CD1c-positive myeloid dendritic cell (primary cell): ENCODE measurements around the gene FAM3C.

ENCODE experiments used
- DNase-seq: peaks from one replicate; pipeline ENCODE4 v3.0.0-alpha.2; 2016; ENCODE audit errors: extremely low spot score

FAM3C gene

DNA sequence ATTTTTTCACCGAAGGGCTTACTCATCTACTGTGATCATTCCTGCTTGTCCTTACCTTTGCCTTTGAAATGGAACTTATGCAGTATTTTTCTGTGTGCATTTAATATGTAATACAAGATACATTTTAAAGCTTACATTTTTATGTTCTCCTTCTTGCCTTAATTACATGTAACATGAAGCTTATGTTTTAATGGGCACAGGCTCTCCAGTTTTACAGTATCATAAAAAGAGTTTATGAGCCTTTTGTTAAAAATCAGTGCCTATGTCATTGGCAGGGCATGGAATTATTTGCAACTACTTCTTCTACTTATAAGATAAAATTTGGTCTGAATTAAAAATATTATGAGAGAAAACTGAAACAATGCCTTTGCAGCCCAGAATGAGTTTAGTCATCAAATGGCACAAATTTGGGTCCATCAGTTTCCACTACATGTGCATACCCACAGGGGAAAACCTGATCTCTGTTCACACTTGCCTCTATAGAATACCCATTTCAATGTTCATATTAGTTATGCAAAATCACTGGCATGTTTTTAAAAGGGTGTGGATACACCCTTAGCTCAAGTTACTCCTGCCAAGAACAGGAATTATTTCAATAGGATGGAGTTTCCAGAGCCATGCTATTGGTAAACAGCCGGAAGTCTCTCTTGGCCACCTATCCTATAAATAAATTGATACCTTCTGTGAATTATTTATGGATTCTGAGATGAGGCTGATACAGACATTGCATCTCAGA, 95.3 kb downstream of the FAM3C start:
- no peak for DNase-seq
